Erythroblast (primary cell): ENCODE data around the gene NYAP1.
"Not testable (repeated sequence)": the region's sequence is repeated elsewhere in the genome, so short reads cannot be mapped to it uniquely, and the experiment has no call there.

Source experiments
- GATA1 ChIP-seq: IDR thresholded peaks from 2 replicates; pipeline ENCODE4 v1.6.1; 2011; ENCODE audit warnings: low read depth, mild to moderate bottlenecking, control low read depth, low read length, moderate library complexity
- POLR2A ChIP-seq: IDR thresholded peaks from 2 replicates; pipeline ENCODE4 v1.6.1; 2011; ENCODE audit warnings: mild to moderate bottlenecking, low read length

DNA sequence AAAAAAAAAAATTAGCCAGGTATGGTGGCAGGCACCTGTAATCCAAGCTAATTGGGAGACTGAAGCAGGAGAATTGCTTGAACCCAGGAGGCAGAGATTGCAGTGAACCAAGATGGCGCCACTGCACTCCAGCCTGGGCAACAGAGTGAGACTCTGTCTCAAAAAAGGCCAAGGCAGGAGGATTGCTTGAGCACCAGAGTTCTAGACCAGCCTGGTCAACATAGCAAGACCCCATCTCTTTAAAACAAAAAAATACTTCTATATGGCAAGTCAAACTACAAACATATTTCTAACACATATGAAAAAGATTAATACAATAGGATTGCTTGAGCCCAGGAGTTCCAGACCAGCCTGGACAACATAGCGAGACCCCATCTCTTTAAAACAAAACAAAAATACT lies 17.0 kb downstream of the NYAP1 start:
- not testable (repeated sequence) for TF ChIP-seq GATA1, POLR2A
